GM19023 (cell line): Measurements from ENCODE around the gene ZMIZ2.

Source experiments
- ATAC-seq: cut with Tn5 transposase; IDR thresholded peaks from one replicate; pipeline ENCODE4 v1.9.1; 2021; ENCODE audit warnings: mild to moderate bottlenecking, moderate library complexity; ENCODE audit not compliant: unreplicated experiment

ZMIZ2 gene

DNA sequence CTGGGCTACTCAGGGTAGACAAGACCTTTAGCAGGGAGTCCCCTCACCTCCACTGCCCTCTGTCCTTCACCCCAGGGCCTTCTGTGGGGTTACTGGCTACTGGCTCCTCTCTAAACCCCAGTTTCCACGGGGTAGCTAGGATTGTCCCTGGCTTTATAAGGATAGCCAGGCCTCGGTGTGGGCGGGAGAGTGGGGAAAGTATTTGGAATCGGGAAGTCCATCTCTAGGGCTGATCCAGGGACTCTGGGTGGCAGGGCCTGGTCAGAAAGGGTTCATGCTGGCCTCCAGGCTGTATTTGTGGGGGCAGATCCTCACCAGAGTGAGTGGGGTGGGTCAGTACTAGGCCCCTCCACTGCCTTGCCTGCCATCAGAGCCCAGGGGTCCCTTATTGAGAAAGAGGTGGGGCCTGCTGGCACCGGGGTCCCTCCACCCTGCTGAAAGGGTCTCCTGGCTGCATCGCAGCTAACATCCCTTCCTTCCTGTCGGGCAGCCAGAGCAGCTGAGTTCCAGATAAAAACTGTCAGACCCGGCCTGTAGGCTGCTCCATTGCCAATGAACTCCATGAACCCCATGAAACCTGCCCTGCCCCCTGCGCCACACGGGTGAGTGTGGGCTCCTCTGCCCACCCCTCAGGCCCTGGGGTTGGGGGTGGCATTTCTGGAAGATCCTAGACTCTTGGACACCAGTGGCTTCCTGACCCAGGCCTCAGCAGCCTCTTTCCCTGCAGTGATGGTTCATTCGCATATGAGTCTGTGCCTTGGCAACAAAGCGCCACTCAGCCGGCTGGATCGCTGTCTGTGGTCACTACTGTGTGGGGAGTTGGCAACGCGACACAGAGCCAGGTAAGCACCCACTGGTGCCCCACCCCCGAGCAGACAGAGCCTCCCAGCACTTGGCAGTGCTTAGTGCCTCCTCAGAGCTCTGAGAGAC, 7.3 kb downstream of the ZMIZ2 start:
- ATAC-seq = no peak

DNA sequence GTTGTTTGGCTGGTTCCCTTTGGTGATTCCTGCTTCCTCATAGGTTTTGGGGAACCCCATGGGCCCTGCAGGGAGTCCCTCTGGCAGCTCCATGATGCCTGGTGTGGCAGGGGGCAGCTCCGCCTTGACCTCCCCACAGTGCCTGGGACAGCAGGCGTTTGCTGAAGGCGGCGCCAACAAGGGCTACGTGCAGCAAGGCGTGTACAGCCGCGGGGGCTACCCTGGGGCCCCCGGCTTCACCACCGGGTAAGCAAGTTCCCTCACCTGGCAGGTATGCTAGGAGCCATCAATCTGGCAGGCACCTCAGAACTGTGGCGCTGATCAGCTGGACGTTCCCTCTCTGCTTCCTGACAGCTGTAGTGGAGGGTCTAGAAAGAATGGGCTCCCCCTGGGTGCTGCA, 8.3 kb downstream of the ZMIZ2 start:
- ATAC-seq = no peak

DNA sequence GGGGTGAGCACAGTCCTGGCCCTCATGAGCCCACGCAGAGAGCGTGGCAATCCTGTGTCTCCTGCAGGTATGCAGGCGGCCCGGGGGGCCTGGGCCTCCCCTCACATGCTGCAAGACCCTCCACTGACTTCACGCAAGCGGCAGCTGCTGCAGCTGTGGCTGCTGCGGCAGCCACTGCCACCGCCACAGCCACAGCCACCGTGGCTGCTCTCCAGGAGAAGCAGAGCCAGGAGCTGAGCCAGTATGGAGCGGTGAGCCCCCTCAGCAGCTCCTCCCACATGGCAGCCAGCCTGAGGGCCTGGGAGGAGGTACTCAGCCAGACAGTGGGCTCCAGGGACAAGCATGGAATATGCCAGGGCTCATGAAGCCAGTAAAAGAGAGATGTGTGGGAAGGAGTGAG, 8.7 kb downstream of the ZMIZ2 start:
- no peak for ATAC-seq

GRCh38 chr7:44757739-44758138, 9.1 kb downstream of the ZMIZ2 start:
- ATAC-seq = no peak

DNA sequence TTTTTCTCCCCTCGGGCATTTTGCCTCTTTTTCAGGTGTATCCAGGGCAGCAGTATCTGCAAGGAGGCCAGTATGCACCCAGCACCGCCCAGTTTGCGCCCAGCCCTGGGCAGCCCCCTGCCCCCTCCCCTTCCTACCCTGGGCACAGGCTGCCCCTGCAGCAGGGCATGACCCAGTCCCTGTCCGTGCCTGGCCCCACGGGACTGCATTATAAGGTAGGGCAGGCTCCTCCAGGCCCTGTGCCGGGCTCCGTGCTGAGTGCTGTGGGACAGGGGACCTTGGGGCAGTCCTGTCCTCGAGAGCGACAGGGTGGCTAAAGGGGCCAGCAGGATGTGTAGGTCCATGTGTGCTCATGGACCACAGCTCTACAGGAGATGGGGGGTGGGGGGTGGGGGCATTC, 10.6 kb downstream of the ZMIZ2 start:
- ATAC-seq = no peak

GRCh38 chr7:44760034-44760580, 11.5 kb downstream of the ZMIZ2 start:
- ATAC-seq = no peak

GRCh38 chr7:44761207-44762161, 12.8 kb downstream of the ZMIZ2 start:
- no peak for ATAC-seq

GRCh38 chr7:44762300-44762699, 13.7 kb downstream of the ZMIZ2 start:
- ATAC-seq = no peak

DNA sequence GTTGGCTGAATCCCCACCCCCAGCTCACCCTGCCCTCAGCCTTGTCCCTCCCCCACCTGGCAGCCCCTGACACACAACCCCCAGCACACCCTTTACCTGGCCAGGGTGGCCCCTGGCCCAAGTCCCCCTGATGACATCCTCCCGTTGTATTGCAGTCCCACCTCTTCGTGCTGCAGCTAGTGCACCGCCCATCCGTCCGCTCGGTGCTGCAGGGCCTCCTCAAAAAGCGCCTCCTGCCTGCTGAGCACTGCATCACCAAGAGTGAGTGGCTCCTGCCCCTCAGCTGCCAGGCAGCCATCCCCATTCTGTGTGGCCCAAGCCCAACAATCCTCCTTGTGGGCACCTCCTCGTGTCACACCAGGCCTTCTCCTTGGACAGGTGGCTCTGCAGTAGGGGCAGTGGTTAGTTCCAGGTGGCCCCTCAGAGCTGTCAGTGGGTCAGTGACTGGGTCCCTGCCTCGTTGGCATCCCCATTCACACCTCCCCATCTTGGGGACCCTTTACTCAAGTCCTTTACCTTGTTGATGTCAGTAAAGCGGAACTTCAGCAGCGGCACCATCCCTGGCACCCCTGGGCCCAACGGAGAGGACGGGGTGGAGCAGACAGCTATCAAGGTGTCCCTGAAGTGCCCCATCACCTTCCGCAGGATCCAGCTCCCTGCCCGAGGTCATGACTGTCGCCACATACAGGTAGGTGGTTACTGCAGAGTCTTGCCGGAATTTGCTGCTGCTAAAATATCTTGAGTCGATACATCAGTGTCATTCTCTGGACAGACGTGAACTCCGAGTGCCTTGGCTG, 14.3 kb downstream of the ZMIZ2 start:
- no peak for ATAC-seq

- ATAC-seq = no peak
Observed at GRCh38 chr7:44764081-44764480, 15.4 kb downstream of the ZMIZ2 start.

DNA sequence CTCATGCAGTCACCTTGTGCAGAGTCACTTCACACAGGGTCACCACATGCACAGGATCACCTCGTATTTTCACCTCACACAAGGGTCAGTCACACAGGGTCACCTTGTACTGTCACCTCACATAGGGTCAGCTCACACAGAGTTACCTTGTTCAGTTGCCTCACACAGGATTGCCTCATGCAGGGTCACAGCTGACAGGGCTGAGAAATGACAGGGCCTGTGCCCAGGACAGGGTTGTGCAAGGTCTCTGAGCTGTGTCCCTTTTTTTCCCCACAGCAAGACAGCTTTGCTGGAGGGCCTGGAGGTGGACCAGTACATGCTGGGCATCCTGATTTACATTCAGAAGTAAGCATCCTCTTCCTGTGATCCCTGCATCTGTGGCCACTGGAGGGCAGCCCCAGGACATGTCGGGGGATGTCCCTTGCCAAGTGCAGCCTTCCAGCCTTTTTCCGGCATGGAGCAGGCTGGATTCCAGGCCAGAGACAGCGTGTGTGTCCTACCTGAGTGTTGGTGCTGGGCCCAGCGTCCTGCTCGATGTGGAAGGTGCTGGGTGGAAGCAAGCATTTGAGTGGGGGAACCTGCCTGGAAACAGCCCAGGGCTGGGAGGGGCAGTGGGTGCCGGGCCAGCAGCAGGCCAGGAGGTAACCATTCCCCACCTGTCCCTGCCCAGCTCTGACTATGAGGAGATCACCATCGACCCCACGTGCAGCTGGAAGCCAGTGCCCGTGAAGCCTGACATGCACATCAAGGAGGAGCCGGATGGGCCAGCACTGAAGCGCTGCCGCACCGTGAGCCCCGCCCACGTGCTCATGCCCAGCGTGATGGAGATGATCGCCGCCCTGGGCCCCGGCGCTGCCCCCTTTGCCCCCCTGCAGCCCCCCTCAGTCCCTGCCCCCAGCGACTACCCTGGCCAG, 16.3 kb downstream of the ZMIZ2 start:
- ATAC-seq = no peak

DNA sequence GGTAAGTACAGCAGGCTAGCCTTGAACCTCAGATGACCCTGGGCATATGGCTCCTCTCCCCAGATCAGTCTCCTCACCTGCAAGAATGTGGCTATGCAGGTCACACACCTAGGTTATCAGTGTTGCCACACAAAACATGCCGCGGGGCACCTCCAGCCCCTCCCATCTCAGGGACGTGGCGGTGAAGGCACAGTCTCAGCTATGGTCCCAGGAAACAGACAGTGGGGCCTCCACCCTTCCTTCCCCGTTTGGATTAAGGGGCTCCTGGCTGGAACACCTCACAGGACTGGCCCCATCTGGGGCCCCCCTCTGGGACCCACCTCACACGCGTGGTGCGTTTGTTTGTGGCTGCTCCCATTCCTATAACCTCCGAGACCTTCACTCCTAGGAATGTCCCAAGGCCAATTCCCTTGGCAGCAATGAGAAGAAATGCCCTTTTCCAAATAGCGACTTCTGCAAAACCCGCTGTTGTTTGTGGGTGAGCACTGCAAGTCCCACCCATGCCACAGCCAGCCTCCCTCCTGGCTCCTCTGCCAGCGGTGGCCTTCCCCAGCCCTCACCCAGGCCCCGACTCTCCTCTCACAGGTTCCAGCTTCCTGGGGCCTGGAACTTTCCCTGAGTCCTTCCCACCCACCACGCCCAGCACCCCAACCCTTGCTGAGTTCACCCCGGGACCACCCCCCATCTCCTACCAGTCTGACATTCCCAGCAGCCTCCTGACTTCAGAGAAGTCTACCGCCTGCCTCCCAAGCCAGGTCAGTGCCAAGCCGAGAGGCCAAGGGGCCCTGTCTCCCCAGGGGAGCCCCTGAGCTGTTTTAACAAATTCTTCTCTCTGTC, 17.1 kb downstream of the ZMIZ2 start:
- ATAC-seq = no peak

GRCh38 chr7:44766416-44766801, 17.8 kb downstream of the ZMIZ2 start:
- no peak for ATAC-seq

- no peak for ATAC-seq
Observed at GRCh38 chr7:44767134-44767911, 18.7 kb downstream of the ZMIZ2 start.

DNA sequence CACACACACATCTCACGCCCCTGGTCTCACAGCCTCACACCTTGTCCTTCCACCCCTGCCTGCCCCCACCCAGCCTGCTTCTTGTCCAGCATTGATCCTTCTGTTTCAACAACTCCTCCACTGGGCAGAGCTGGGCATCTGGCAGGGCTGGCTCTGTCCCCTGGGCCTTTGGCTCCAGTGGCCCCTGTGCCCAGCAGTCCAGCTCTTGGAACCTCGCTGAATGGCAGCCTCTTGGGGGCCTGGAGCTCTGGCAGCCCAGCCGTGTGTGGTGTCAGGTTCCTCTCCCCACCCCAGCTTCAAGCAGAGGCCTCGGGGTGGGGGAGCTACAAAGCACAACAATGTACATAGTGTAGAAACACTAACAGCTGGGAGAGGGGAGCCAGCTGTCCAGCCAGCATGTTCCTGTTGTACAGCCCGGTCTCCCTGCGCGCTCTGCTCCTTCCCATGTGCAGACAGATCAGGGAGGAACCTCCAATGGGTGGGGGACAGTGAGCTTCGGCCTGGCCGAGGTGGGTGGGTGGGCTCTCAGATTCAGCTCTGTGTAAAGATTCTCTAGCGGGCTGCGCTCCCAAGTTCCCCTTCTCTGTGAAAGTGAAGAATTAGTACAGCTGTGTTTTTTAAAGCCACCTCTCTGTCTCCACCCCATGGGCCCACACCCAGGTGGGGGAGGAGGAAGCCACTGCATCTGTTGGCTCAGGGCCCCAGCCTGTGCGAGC, 19.4 kb downstream of the ZMIZ2 start:
- ATAC-seq = peak; percentile 78

GRCh38 chr7:44768628-44769371, 20.2 kb downstream of the ZMIZ2 start:
- ATAC-seq = no peak

DNA sequence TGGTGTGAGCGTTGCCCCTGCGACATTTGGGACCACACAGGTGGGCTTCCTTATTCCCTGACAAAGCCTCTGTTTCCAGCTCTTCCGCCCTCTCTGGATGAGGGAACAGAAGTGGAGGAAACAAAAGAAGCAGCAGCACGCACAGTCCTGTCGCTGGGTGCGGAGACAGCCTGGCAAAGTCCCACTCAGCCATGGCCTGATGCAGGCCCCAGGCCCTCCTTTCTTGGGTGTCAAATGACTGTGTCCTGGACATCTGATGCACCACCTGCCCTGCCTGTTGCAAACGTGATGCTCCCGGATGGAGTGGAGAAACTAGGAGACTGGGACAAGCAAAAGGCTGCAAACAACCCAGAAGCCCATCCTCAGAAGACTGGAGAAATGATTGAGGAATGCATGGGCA, 20.7 kb downstream of the ZMIZ2 start:
- peak; percentile 2 for ATAC-seq
